ENCODE data around the gene IPO4.

The IPO4 gene

GRCh38 chr14:24189460-24189859 is 844 bp upstream of the IPO4 start:
- peaks cover 42% of the 10 kb centered on the region for H3K4me1 Mint-ChIP-seq
- no peaks in the 10 kb centered on the region for H3K9me3 Mint-ChIP-seq
- H3K4me3 Mint-ChIP-seq = peak overlapping the region; percentile 84
- peaks cover 47% of the 10 kb centered on the region for H3K36me3 Mint-ChIP-seq (ENCODE audit: low read depth)
- H3K27me3 Mint-ChIP-seq = no peaks in the 10 kb centered on the region
- ATAC-seq (no peak), DNase-seq (no peak)
- H3K27ac Mint-ChIP-seq = peak overlapping the region; percentile 88

- H3K27me3 Mint-ChIP-seq = no peaks in the 10 kb centered on the region
- H3K4me1 Mint-ChIP-seq = peaks cover 38% of the 10 kb centered on the region
- H3K27ac Mint-ChIP-seq = peak overlapping the region; percentile 88
- DNase-seq = no peak
- H3K9me3 Mint-ChIP-seq = no peaks in the 10 kb centered on the region
- peaks cover 46% of the 10 kb centered on the region for H3K36me3 Mint-ChIP-seq (ENCODE audit: low read depth)
- H3K4me3 Mint-ChIP-seq = peak overlapping the region; percentile 84
- ATAC-seq = no peak
Observed at GRCh38 chr14:24189059-24189375, 401 bp upstream of the IPO4 start.

DNA sequence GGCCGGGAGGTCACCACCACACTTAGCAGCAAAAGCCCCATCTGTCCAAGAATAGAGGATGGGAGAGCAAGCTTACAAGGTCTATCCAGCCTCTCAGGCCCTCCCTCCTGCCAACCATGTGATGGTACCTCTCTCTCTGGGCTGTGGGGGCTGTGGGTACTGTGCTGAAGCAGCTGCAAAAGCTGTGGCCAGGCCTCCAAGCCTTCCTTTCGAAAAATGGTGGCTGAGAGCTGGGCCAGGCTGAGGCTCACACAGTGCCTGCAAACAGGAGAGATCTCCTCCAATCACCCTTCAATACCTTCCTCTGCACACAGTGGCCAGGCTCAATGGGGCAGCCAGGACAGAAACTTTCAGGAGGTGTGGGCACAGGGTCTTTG is 1.1 kb downstream of the IPO4 start:
- Mint-ChIP-seq H3K27ac (peak overlapping the region; percentile 88), H3K4me3 (peak overlapping the region; percentile 84), H3K4me1 (peaks cover 28% of the 10 kb centered on the region), H3K36me3 (ENCODE audit: low read depth) (peaks cover 44% of the 10 kb centered on the region), H3K27me3 (no peaks in the 10 kb centered on the region), H3K9me3 (no peaks in the 10 kb centered on the region)
- DNase-seq (no peak), ATAC-seq (no peak)

- H3K36me3 Mint-ChIP-seq (ENCODE audit: low read depth) = peaks cover 44% of the 10 kb centered on the region
Observed at GRCh38 chr14:24186831-24187538, 1.6 kb downstream of the IPO4 start.

GRCh38 chr14:24185741-24186140 is 2.9 kb downstream of the IPO4 start:
- no peaks in the 10 kb centered on the region for H3K27me3 Mint-ChIP-seq

More at GRCh38 chr14:24186831-24187538, 1.6 kb downstream of the IPO4 start:
- no peaks in the 10 kb centered on the region for H3K9me3 Mint-ChIP-seq
- H3K4me1 Mint-ChIP-seq = peaks cover 23% of the 10 kb centered on the region
- H3K4me3 Mint-ChIP-seq = peak overlapping the region; percentile 84
- ATAC-seq (no peak), DNase-seq (no peak)
- no peak overlapping the region for H3K27ac Mint-ChIP-seq
- H3K27me3 Mint-ChIP-seq = no peaks in the 10 kb centered on the region

GRCh38 chr14:24185026-24185425 is 3.6 kb downstream of the IPO4 start:
- H3K4me3 Mint-ChIP-seq = no peak overlapping the region
- H3K36me3 Mint-ChIP-seq (ENCODE audit: low read depth) = peaks cover 41% of the 10 kb centered on the region
- no peak overlapping the region for H3K27ac Mint-ChIP-seq
- no peak for DNase-seq
- no peaks in the 10 kb centered on the region for H3K9me3 Mint-ChIP-seq
- H3K4me1 Mint-ChIP-seq = peaks cover 16% of the 10 kb centered on the region
- no peaks in the 10 kb centered on the region for H3K27me3 Mint-ChIP-seq
- no peak for ATAC-seq

More at GRCh38 chr14:24185741-24186140, 2.9 kb downstream of the IPO4 start:
- H3K36me3 Mint-ChIP-seq (ENCODE audit: low read depth) = peaks cover 43% of the 10 kb centered on the region
- no peak overlapping the region for H3K4me3 Mint-ChIP-seq
- ATAC-seq = no peak
- DNase-seq = no peak
- H3K4me1 Mint-ChIP-seq = peaks cover 16% of the 10 kb centered on the region
- no peak overlapping the region for H3K27ac Mint-ChIP-seq
- H3K9me3 Mint-ChIP-seq = no peaks in the 10 kb centered on the region

GRCh38 chr14:24184104-24184970 is 4.3 kb downstream of the IPO4 start:
- peaks cover 14% of the 10 kb centered on the region for H3K4me1 Mint-ChIP-seq
- H3K36me3 Mint-ChIP-seq (ENCODE audit: low read depth) = peaks cover 42% of the 10 kb centered on the region
- no peaks in the 10 kb centered on the region for H3K9me3 Mint-ChIP-seq
- ATAC-seq = no peak
- H3K4me3 Mint-ChIP-seq = no peak overlapping the region
- DNase-seq = no peak
- H3K27me3 Mint-ChIP-seq = no peaks in the 10 kb centered on the region
- no peak overlapping the region for H3K27ac Mint-ChIP-seq

- H3K27me3 Mint-ChIP-seq = no peaks in the 10 kb centered on the region
- H3K4me3 Mint-ChIP-seq = no peak overlapping the region
- ATAC-seq (no peak), DNase-seq (no peak)
- peaks cover 11% of the 10 kb centered on the region for H3K4me1 Mint-ChIP-seq
- peaks cover 43% of the 10 kb centered on the region for H3K36me3 Mint-ChIP-seq (ENCODE audit: low read depth)
- no peak overlapping the region for H3K27ac Mint-ChIP-seq
- no peaks in the 10 kb centered on the region for H3K9me3 Mint-ChIP-seq
Observed at GRCh38 chr14:24183014-24183481, 5.6 kb downstream of the IPO4 start.

- peaks cover 45% of the 10 kb centered on the region for H3K36me3 Mint-ChIP-seq (ENCODE audit: low read depth)
- ATAC-seq = no peak
Observed at GRCh38 chr14:24182110-24182882, 6.3 kb downstream of the IPO4 start.

DNA sequence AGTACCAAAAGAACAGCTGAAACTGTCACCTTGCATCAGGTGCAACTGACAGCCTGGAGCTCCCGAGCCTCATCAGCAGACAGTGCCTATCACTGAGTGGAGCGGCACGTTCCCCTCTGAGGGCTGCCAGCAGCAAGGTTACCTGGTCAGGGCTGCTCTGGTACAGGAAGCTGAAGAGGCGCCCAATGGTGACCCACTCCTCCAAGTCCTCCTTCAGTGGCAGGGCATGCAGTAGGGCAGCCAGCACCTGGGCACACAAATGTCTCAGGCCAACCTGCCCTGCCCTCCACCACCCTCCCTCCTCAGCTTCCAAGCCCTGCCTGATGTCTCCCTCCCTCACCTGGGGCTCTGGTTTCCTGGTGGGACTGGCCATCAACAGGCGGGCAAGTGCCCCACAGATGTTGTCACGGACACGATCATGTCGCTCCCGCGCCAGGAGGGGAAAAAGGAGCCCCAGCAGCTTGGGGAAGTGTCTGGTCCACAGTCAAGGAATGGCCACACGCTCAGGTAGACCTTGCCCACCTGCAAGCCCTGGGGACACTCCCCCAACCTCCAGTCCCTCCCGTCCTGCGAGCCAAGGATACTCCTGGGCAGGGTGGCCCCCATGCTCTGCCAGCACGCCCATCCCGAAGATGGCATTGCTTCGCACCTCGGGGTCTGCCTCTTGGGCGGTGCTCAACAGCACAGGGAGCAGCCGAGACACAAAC is 7.1 kb downstream of the IPO4 start:
- Mint-ChIP-seq H3K27ac (no peak overlapping the region), H3K36me3 (ENCODE audit: low read depth) (peaks cover 39% of the 10 kb centered on the region), H3K4me1 (no peaks in the 10 kb centered on the region), H3K4me3 (no peak overlapping the region), H3K27me3 (no peaks in the 10 kb centered on the region), H3K9me3 (no peaks in the 10 kb centered on the region)
- no peak for DNase-seq
- ATAC-seq = no peak

More at GRCh38 chr14:24182110-24182882, 6.3 kb downstream of the IPO4 start:
- Mint-ChIP-seq H3K27ac (no peak overlapping the region), H3K4me1 (peaks cover 5% of the 10 kb centered on the region), H3K9me3 (no peaks in the 10 kb centered on the region), H3K27me3 (no peaks in the 10 kb centered on the region), H3K4me3 (no peak overlapping the region)
- no peak for DNase-seq

DNA sequence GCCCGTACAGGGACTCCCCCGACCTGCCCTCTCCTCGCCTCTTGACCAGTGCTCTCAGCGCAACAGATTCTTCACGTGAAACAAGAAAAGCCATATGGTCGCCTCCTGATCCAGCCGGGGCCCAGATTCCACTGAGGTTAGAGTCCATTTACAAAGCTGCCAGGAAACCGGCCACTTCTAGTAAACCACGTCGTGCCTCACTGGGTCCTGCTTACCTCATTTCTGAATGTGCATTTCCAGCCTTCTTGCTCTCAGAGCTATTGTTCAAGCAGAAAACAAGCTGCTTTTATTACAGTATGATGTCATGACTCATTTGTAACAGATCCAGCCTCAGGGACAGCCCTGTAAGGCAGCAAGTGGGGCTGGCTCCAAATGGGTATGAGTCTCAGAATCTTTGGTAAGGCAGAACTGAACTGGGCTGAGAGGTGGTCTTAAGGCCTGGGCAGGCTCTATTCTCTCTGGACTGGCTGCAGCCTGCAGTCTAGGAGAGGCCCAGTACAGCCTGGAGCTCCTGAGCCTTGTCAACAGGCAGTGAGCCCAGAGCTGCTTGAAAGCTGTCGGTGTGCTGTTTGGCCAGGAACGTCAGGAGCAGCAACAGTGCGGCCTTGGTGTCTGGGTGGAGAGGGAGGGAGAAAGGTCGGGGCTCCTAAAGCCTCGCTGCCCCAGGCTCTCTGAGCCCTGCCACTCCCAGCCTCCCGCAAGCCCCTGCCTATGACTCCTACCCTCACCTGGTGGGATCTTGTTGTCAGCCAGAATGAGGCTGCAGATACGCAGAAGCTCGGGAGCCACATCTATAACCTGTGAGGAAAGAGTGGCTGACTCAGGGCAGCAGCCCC is 8.4 kb downstream of the IPO4 start:
- DNase-seq (no peak), ATAC-seq (no peak)
- no peaks in the 10 kb centered on the region for H3K4me1 Mint-ChIP-seq
- H3K27ac Mint-ChIP-seq = peak overlapping the region; percentile 47
- H3K9me3 Mint-ChIP-seq = no peaks in the 10 kb centered on the region
- H3K27me3 Mint-ChIP-seq = no peaks in the 10 kb centered on the region
- no peak overlapping the region for H3K4me3 Mint-ChIP-seq
- H3K36me3 Mint-ChIP-seq (ENCODE audit: low read depth) = peaks cover 29% of the 10 kb centered on the region

- Mint-ChIP-seq H3K36me3 (ENCODE audit: low read depth) (peaks cover 27% of the 10 kb centered on the region), H3K4me3 (no peak overlapping the region), H3K27ac (peak overlapping the region; percentile 47), H3K9me3 (no peaks in the 10 kb centered on the region), H3K27me3 (no peaks in the 10 kb centered on the region), H3K4me1 (no peaks in the 10 kb centered on the region)
- DNase-seq (no peak), ATAC-seq (no peak)
Observed at GRCh38 chr14:24179294-24179960, 9.2 kb downstream of the IPO4 start.
